HUES6 (cell line): ENCODE results near the gene MINDY1.
A peak's percentile ranks its signal among the peaks of the same experiment; 100 is the strongest.

ENCODE experiments used
- H3K27ac ChIP-seq: 2 replicates; pipeline ENCODE4 v1.7.0; 2013; ENCODE audit warnings: low read depth, mild to moderate bottlenecking, low read length, inconsistent platforms
- H3K27me3 ChIP-seq: 2 replicates; pipeline ENCODE4 v1.6.1; 2013; ENCODE audit warnings: low read length; ENCODE audit not compliant: control insufficient read depth, insufficient read depth
- H3K36me3 ChIP-seq: 2 replicates; pipeline ENCODE4 v1.6.1; 2013; ENCODE audit warnings: low read length; ENCODE audit not compliant: control insufficient read depth, insufficient read depth
- H3K4me1 ChIP-seq: 2 replicates; pipeline ENCODE4 v1.6.1; 2013; ENCODE audit warnings: low read length; ENCODE audit not compliant: control insufficient read depth, insufficient read depth
- H3K4me3 ChIP-seq: 2 replicates; pipeline ENCODE4 v1.5.1; 2013; ENCODE audit warnings: low read depth, low read length
- H3K9ac ChIP-seq: one replicate; pipeline ENCODE4 v1.6.1; 2013; ENCODE audit warnings: mild to moderate bottlenecking, low read length
- H3K9me3 ChIP-seq: 2 replicates; pipeline ENCODE4 v1.6.1; 2013; ENCODE audit warnings: low read depth, low read length; ENCODE audit not compliant: control insufficient read depth, insufficient read depth

The MINDY1 gene

GRCh38 chr1:151010346-151010726 is 3.6 kb upstream of the MINDY1 start:
- H3K27ac ChIP-seq: no peak overlapping the region

GRCh38 chr1:151009674-151010345 is 3.1 kb upstream of the MINDY1 start:
- peak overlapping the region; percentile 97 for H3K4me3 ChIP-seq
- peaks cover 28% of the 10 kb centered on the region for H3K4me1 ChIP-seq
- no peak overlapping the region for H3K27ac ChIP-seq

More at GRCh38 chr1:151010346-151010726, 3.6 kb upstream of the MINDY1 start:
- Histone ChIP-seq H3K27me3 (no peaks in the 10 kb centered on the region), H3K4me3 (no peak overlapping the region), H3K4me1 (peaks cover 28% of the 10 kb centered on the region), H3K9me3 (no peaks in the 10 kb centered on the region), H3K36me3 (no peaks in the 10 kb centered on the region), H3K9ac (no peak overlapping the region)

GRCh38 chr1:151009206-151009587 is 2.5 kb upstream of the MINDY1 start:
- no peaks in the 10 kb centered on the region for H3K36me3 ChIP-seq
- H3K27ac ChIP-seq: no peak overlapping the region
- H3K4me1 ChIP-seq: peaks cover 28% of the 10 kb centered on the region
- H3K4me3 ChIP-seq: peak overlapping the region; percentile 97
- no peaks in the 10 kb centered on the region for H3K27me3 ChIP-seq
- no peaks in the 10 kb centered on the region for H3K9me3 ChIP-seq
- H3K9ac ChIP-seq: no peak overlapping the region

More at GRCh38 chr1:151009674-151010345, 3.1 kb upstream of the MINDY1 start:
- H3K36me3 ChIP-seq: no peaks in the 10 kb centered on the region
- H3K27me3 ChIP-seq: no peaks in the 10 kb centered on the region
- H3K9ac ChIP-seq: no peak overlapping the region
- no peaks in the 10 kb centered on the region for H3K9me3 ChIP-seq

GRCh38 chr1:151008244-151009205 is 1.8 kb upstream of the MINDY1 start, which contains the start of gene PRUNE1:
PRUNE1 (plus strand) TSS chr1:151008449; CDS start chr1:151008633, 184 bp downstream.
- Histone ChIP-seq H3K27ac (peak within 1 kb of the TSS; percentile 71; the same call in 1 of the 2 replicates), H3K9me3 (no peaks in the 10 kb centered on the region), H3K4me1 (peaks cover 28% of the 10 kb centered on the region), H3K4me3 (peak within 1 kb of the TSS; percentile 97), H3K9ac (peak within 1 kb of the TSS; percentile 85), H3K27me3 (no peaks in the 10 kb centered on the region), H3K36me3 (no peaks in the 10 kb centered on the region)

GRCh38 chr1:151007853-151008243 is 1.1 kb upstream of the MINDY1 start:
- peak overlapping the region; percentile 25 for H3K9ac ChIP-seq
- no peaks in the 10 kb centered on the region for H3K36me3 ChIP-seq
- H3K27ac ChIP-seq: peak overlapping the region; percentile 71; the same call in 1 of the 2 replicates
- peak overlapping the region; percentile 97 for H3K4me3 ChIP-seq
- H3K4me1 ChIP-seq: peaks cover 28% of the 10 kb centered on the region
- H3K9me3 ChIP-seq: no peaks in the 10 kb centered on the region
- H3K27me3 ChIP-seq: no peaks in the 10 kb centered on the region

- peaks cover 28% of the 10 kb centered on the region for H3K4me1 ChIP-seq
These were observed 878 bp downstream of the MINDY1 start for GRCh38 chr1:151005729-151006319.

GRCh38 chr1:151003180-151003579 is 3.5 kb downstream of the MINDY1 start:
- no peaks in the 10 kb centered on the region for H3K36me3 ChIP-seq
- no peaks in the 10 kb centered on the region for H3K27me3 ChIP-seq
- H3K9me3 ChIP-seq: no peaks in the 10 kb centered on the region
- no peak overlapping the region for H3K4me3 ChIP-seq
- H3K27ac ChIP-seq: no peak overlapping the region
- no peak overlapping the region for H3K9ac ChIP-seq
- peaks cover 24% of the 10 kb centered on the region for H3K4me1 ChIP-seq

More at GRCh38 chr1:151005729-151006319, 878 bp downstream of the MINDY1 start:
- no peaks in the 10 kb centered on the region for H3K27me3 ChIP-seq
- no peak overlapping the region for H3K27ac ChIP-seq
- no peak overlapping the region for H3K9ac ChIP-seq
- H3K4me3 ChIP-seq: peak overlapping the region; percentile 56
- no peaks in the 10 kb centered on the region for H3K9me3 ChIP-seq
- H3K36me3 ChIP-seq: no peaks in the 10 kb centered on the region

- Histone ChIP-seq H3K9ac (no peak overlapping the region), H3K9me3 (no peaks in the 10 kb centered on the region), H3K4me3 (no peak overlapping the region), H3K36me3 (no peaks in the 10 kb centered on the region; the same call in 1 of the 2 replicates), H3K27ac (no peak overlapping the region), H3K27me3 (no peaks in the 10 kb centered on the region), H3K4me1 (peaks cover 19% of the 10 kb centered on the region)
These were observed 4.1 kb downstream of the MINDY1 start for GRCh38 chr1:151002611-151003010.

GRCh38 chr1:151002051-151002450 is 4.7 kb downstream of the MINDY1 start:
- Histone ChIP-seq H3K9ac (no peak overlapping the region), H3K27me3 (no peaks in the 10 kb centered on the region), H3K4me1 (peaks cover 16% of the 10 kb centered on the region), H3K27ac (no peak overlapping the region), H3K4me3 (no peak overlapping the region), H3K9me3 (no peaks in the 10 kb centered on the region), H3K36me3 (peaks cover under 1% of the 10 kb centered on the region; the same call in 1 of the 2 replicates)

GRCh38 chr1:151001602-151002001 is 5.1 kb downstream of the MINDY1 start:
- H3K9me3 ChIP-seq: no peaks in the 10 kb centered on the region
- H3K36me3 ChIP-seq: peaks cover 4% of the 10 kb centered on the region; the same call in 1 of the 2 replicates
- no peak overlapping the region for H3K4me3 ChIP-seq
- H3K27ac ChIP-seq: no peak overlapping the region
- no peaks in the 10 kb centered on the region for H3K27me3 ChIP-seq
- H3K9ac ChIP-seq: no peak overlapping the region
- H3K4me1 ChIP-seq: peaks cover 13% of the 10 kb centered on the region
